ENCODE results near the gene ERBB2. TPM values are rescaled to one million over a fixed set of nuclear protein-coding genes. Genes with fewer than 3 reads are reported as not detected.
A peak's percentile ranks its signal among the peaks of the same experiment; 100 is the strongest.

The ERBB2 gene
- total and polyA plus RNA-seq, 12 donors: 40.3 to 89.1 (median 66.1) TPM

DNA sequence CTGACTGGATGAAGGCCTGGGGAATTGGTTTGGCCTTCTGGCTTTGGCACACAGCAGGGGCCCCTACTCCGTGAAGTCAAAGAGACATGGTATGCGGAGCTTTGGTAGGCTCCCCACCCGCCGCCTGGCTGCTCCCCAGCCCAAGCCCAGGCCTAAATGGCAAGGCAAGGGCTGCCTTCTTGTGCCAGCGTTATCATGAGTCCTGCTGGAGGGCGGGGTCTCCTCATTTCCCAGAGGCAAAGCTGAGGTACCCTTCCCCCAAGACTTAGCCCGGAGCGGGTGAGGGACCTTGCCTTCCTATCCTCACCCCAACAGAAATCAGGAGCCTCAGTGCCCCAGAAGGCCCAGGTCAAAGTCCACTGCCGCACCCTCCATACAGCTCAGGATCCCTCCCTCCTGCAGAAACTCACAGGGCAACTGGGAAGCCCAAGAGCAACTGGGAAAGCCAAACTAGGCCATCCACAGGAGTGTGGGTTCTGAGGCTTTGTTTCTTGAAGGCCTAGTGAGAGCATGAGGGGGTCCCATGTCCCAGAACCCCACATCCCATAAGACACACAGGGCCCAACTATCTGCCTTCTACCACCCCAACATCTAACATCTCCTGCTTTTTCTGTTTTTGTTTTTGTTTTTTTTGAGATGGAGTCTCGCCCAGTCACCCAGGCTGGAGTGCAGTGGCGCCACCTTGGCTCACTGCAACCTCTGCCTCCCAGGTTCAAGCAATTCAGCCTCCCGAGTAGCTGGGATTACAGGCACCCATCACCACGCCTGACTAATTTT lies 21.3 kb upstream of the ERBB2 start:
- DNase-seq: no peak
- WGBS, 2 donors: 69 to 79% methylated on average over 13 of the region's 13 CpGs

GRCh38 chr17:39679521-39680192 lies 20.2 kb upstream of the ERBB2 start:
- Histone ChIP-seq H3K27ac (peak overlapping the region; percentile 61 to 95 (median 89)), H3K27me3 (no peaks in the 10 kb centered on the region), H3K36me3 (peaks cover 0 to 41% (median 0%) of the 10 kb centered on the region in 9 donors), H3K9me3 (no peaks in the 10 kb centered on the region), H3K4me1 (peaks cover 33 to 62% (median 53%) of the 10 kb centered on the region in 9 donors), H3K4me3 (no peak overlapping the region)
- no peak for DNase-seq
- TF ChIP-seq, protein P1, sequence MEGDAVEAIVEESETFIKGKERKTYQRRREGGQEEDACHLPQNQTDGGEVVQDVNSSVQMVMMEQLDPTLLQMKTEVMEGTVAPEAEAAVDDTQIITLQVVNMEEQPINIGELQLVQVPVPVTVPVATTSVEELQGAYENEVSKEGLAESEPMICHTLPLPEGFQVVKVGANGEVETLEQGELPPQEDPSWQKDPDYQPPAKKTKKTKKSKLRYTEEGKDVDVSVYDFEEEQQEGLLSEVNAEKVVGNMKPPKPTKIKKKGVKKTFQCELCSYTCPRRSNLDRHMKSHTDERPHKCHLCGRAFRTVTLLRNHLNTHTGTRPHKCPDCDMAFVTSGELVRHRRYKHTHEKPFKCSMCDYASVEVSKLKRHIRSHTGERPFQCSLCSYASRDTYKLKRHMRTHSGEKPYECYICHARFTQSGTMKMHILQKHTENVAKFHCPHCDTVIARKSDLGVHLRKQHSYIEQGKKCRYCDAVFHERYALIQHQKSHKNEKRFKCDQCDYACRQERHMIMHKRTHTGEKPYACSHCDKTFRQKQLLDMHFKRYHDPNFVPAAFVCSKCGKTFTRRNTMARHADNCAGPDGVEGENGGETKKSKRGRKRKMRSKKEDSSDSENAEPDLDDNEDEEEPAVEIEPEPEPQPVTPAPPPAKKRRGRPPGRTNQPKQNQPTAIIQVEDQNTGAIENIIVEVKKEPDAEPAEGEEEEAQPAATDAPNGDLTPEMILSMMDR (IDR thresholded peaks at IDR 0.05): no peak
- intact Hi-C loops (cut with DNase I): loop anchor here in 1 of 10 donors (10.0 kb wide), 1 partner anchor 55 kb away; the partner anchor contains the start of gene PPP1R1B
- 49 to 54% methylated on average over 12 of the region's 12 CpGs for WGBS, 2 donors
- ATAC-seq: peak; percentile 40 to 65 (median 48)

More for the DNA sequence above, 21.3 kb upstream of the ERBB2 start:
- Histone ChIP-seq H3K9me3 (no peaks in the 10 kb centered on the region), H3K27ac (peak overlapping the region; percentile 61 to 95 (median 89)), H3K4me3 (no peak overlapping the region), H3K27me3 (no peaks in the 10 kb centered on the region), H3K4me1 (peaks cover 36 to 67% (median 56%) of the 10 kb centered on the region in 9 donors), H3K36me3 (peaks cover 0 to 29% (median 0%) of the 10 kb centered on the region in 9 donors)
- intact Hi-C loops (cut with DNase I): loop anchor here in 1 of 10 donors (10.0 kb wide), 1 partner anchor 54 kb away; the partner anchor contains the start of gene PPP1R1B
- peak in 1 of 8 donors; percentile 0 for ATAC-seq
- TF ChIP-seq, protein P1 (IDR thresholded peaks at IDR 0.05): no peak

- Histone ChIP-seq H3K9me3 (no peaks in the 10 kb centered on the region), H3K27me3 (no peaks in the 10 kb centered on the region), H3K36me3 (peaks cover 0 to 49% (median 0%) of the 10 kb centered on the region in 9 donors), H3K4me1 (peaks cover 9 to 37% (median 27%) of the 10 kb centered on the region in 9 donors), H3K27ac (no peak overlapping the region), H3K4me3 (no peak overlapping the region)
- DNase-seq: no peak
- intact Hi-C loops (cut with DNase I): no loop called here
- WGBS, 2 donors: 87 to 91% methylated on average over 9 of the region's 9 CpGs
- no peak for ATAC-seq
- TF ChIP-seq, protein P1 (IDR thresholded peaks at IDR 0.05): no peak
These were observed 16.4 kb upstream of the ERBB2 start for GRCh38 chr17:39683295-39683939.
